SK-N-DZ (cell line): ENCODE results near the gene RBP3. TPM values are rescaled to one million over a fixed set of nuclear protein-coding genes. Genes with fewer than 3 reads are reported as not detected.

Experiments
- DNase-seq: peaks from one replicate; pipeline ENCODE4 v3.0.0-alpha.2; 2015; ENCODE audit warnings: low spot score
- polyA plus RNA-seq, 2 experiments: library from polyadenylated mRNA; depleted of rRNA; stranded (reverse); fragments of >200 nt; gene quantifications; 2 replicates each; pipeline ENCODE4 v1.2.3, GENCODE V29; 2014

The RBP3 gene
- polyA plus RNA-seq (2014; cell fraction: cytosol; rRNA removed), result not detected in 2 replicates
- not detected in 2 replicates for polyA plus RNA-seq (2014; cell fraction: nucleus; rRNA removed)

DNA sequence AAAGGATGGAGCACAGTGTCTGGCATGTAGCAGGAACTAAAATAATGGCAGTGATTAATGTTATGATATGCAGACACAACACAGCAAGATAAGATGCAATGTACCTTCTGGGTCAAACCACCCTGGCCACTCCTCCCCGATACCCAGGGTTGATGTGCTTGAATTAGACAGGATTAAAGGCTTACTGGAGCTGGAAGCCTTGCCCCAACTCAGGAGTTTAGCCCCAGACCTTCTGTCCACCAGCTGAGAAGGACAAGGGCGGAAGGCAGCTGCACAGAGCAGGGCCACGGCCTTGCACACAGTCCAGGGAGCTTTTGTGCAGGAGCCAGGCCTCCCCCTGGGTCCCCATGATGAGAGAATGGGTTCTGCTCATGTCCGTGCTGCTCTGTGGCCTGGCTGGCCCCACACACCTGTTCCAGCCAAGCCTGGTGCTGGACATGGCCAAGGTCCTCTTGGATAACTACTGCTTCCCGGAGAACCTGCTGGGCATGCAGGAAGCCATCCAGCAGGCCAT is at the start of gene RBP3:
RBP3 (plus strand) TSS at position 226 of the 514 bp plus-strand sequence; CDS start at position 348, 122 bp downstream.
- DNase-seq, result no peak

DNA sequence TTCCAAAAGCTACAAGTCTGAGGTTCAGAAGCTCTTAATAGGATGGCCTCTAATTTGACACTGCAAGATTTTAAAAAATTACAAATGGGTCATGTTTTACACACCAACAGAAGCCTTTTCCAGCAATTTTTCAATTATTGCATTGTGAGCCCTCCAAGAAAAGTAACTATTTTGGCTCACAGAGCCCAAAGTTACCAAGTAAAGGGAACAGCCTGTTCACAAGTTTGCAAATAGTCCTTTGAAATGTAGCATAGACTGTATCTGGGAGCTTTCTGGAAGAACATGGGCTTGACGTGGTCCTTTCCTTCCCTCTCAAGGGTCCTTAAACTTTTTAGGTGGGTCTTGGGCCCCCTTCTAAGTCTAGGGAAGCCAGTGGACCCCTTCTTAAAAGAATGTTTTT is 49.4 kb upstream of the RBP3 start:
- no peak for DNase-seq

DNA sequence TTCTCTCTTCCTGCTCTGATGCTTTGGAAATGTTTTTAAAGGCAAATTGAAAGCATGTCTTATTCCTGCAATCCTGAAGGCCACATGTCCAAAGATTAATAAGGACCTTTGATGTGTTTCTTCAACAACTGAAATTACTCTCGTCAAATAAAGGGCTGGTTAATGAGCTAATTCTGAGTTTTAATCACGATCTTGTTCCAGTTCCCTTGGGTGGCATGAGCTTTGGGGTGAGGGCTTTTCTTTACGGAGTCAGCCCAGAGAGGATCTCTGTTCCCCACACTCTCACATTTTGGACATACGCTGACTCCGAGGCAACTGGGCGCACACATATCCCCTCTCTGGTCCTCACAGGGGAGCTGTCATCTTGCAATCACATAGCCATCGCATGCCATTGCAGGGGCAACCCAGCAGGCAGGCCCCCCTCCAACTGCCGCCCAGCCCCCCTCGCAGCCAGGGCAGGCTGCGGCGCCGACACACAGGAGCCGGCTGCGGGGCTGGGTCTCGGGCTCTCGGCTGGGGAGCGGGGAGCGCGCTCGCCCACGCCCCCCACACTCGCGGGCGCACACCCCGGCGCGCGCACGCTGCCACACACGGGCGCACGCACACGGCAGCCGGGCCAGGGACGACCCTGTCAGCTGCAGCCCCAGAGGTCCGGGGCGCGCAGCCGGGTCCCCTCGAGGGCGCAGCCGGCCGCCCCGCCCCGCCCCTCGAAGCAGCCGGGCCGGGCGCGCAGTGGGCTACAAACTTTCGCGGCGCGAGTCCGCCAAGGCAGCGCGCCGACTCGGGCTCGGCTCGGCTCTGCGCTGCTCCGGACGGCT is 48.3 kb upstream of the RBP3 start, which contains the start of gene GDF10:
GDF10 (plus strand) TSS at position 587 of the 818 bp plus-strand sequence. CDS start 455 bp downstream, outside the sequence.
- no peak for DNase-seq

DNA sequence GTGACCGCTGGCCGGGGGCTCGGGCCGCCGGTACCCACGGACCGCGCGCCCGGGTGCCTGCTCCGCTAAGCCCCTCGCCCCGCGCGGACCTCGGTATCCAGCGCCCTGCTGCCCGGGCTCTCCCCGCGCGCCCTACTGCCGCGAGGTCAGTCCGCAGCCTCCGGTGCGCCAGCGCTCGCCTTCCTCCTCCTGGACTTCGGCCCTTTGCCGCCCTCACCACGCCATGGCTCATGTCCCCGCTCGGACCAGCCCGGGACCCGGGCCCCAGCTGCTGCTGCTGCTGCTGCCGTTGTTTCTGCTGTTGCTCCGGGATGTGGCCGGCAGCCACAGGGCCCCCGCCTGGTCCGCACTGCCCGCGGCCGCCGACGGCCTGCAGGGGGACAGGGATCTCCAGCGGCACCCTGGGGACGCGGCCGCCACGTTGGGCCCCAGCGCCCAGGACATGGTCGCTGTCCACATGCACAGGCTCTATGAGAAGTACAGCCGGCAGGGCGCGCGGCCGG is 47.7 kb upstream of the RBP3 start:
- no peak for DNase-seq

DNA sequence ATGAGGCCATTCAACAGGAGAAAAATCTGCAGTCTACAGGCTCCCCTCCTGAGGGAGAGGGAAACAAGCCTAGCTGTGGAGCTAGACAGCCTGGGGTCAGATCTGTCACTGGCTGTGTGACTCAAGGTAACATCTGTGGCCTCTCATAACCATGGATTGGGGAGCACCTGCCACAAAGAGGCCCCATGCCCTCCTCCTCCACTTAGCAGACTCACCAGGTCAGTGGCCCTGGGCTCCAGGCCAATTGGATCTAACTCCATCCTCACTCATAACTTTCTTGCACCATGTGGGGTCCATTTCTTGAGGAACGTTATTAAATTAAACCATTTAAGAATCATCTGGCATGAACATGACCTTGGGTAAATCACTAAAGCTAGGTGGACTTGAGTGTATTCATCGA is 46.3 kb upstream of the RBP3 start:
- no peak for DNase-seq

DNA sequence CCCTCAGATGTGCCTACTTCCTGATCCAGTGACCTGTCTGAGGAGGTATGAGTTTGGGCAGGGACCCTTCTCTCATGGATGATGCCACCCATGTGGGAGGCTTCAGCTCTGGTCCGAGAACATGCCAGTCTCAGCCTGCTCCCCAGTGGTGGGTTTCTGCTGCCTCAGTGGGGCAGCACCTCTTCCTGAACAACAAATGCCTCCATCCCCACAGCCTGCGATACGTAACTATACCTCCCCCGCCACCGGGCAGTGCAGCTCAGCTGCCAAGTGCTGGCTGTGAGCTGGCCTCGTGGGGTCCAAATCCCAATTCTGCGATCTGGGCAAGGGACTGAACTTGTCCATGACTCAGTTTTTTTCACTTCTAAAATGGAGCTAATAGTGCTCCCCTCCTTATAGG is 45.1 kb upstream of the RBP3 start:
- no peak for DNase-seq

DNA sequence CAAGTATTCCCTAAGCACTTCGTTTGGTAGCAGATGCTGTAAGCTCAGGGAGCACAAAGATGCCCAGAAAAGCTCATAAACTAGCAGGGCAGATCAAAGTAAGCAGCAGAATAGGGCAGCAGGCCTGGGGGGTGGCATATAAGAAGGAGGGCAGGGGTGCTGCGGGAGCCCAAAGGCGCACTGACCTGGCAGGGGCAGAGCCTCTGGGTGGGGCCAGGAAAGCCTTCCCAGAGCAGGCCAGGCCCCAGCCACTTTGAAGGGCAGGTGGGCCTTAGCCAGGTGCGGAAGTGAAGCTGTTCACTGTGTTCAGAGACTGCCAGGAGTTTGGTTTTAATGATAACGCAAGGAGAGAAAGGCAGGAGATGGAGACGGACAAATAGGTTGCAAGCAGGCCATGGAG is 44.3 kb upstream of the RBP3 start:
- no peak for DNase-seq

DNA sequence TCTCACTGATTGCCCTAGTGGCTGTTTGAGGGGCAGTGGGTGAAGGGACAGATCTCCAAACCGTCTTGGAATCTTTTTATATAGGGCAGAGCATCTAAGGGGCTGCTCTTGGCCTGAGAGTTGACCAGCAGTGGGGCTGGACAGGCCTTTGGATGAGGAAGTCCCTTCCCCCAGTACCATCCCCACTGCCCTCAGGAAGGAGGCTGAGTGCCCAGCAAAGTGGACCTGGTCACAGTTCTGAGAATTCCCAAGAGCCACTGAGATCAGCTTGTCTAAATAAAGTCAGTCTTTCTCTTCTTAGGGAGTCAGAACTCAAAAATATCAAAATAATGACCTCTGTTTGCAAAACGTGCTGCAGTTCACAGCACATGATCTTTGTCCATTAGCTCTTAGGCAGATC is 42.6 kb upstream of the RBP3 start:
- DNase-seq, result no peak

DNA sequence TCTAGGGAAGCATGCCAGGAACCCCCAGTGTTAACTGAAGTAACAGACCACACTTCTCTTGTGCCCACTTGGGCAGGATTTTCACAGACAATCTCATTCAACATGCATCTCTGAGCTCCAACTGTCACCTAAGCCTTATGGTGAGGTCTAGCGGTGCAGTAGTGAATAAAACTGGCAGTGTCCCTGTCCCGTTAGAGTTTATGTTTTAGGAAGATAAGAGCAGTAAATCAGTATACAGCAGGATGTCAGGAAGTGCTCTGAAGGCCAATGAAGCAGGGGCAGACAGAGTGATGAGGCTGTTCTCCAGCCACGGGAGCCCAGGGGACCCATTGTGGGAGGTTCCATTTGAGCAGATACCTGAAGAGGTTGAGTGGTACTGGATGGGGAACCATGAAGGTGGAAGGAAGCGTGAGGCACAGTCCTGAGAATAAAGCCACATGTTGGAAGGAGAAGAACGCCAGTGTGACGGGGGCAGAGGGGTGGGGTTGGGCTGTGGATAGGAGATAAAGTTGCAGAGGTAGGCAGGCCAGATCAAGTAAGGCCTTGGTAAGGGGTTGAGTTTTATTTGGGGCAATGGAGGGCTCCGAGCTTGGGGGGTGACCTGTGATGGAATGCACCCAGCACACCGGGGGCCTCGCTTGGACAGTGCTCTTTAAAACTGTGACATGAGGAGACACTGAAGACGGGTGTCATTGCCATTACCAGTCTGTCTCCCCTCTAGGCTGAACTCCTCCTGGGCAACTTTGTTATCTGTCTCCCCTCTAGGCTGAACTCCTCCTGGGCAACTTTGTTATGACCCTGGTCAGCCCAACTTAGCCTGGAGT is 41.6 kb upstream of the RBP3 start:
- no peak for DNase-seq

DNA sequence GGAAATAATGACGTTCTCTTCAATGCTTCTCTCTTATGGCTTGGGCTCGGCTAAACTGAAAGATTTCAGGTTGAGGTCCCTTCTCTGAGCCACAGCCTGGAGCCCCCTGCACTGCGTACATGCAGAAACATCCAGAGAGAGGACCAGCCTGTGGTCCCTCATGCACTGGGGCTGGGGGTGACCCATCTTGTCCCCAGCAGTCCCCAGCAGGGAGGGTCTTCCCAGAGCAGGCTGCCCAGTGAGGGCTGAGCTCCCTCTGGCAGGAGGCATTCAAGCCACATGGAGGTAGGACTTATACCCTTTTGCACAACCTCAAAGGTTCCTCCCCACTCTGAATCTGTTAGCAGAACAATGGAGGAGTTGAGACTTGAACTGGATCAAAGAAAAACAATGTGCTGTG is 40.8 kb upstream of the RBP3 start:
- no peak for DNase-seq

DNA sequence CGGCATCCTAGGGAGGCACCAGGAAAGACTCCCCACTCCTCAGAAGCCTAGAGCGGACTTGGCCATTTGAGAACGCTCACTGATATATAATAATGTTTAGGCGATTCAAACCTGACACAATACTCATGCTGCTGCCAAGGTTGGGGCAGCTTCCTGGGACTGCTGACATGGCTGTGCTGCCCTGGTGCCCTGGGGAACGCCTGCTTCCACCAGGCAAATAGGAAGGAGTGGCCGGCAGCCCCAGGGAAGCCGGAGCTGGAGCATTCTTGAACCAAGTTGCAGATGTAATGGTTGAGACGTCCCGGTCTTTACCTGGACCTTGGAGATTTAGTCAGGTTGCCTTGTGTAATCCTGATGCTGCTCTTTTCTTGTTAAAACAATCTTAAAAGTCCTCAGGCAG is 39.4 kb upstream of the RBP3 start:
- no peak for DNase-seq

DNA sequence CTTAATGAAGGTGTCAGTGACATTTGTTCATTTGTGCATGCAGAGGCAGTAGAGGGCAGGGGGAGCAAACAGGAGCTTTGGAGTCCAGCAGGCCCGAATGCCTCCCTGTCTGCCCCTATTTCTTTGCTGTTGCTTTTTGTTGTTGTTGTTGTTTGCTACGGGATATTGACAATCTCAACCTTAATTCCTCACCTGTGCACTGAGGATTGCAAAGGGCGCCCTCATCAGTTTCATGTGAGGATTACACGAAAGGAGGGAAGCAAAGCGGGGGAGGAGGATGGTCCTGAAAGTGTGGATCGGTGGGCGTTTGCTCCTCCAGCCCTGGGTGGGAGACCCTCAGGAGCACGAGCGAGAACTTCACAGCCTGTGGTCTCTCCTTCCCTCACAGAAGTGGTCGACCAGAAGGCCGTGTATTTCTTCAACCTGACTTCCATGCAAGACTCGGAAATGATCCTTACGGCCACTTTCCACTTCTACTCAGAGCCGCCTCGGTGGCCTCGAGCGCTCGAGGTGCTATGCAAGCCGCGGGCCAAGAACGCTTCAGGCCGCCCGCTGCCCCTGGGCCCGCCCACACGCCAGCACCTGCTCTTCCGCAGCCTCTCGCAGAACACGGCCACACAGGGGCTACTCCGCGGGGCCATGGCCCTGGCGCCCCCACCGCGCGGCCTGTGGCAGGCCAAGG is 38.6 kb upstream of the RBP3 start:
- DNase-seq, result no peak

DNA sequence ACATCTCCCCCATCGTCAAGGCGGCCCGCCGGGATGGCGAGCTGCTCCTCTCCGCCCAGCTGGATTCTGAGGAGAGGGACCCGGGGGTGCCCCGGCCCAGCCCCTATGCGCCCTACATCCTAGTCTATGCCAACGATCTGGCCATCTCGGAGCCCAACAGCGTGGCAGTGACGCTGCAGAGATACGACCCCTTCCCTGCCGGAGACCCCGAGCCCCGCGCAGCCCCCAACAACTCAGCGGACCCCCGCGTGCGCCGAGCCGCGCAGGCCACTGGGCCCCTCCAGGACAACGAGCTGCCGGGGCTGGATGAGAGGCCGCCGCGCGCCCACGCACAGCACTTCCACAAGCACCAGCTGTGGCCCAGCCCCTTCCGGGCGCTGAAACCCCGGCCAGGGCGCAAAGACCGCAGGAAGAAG is 38.1 kb upstream of the RBP3 start:
- DNase-seq, result no peak

DNA sequence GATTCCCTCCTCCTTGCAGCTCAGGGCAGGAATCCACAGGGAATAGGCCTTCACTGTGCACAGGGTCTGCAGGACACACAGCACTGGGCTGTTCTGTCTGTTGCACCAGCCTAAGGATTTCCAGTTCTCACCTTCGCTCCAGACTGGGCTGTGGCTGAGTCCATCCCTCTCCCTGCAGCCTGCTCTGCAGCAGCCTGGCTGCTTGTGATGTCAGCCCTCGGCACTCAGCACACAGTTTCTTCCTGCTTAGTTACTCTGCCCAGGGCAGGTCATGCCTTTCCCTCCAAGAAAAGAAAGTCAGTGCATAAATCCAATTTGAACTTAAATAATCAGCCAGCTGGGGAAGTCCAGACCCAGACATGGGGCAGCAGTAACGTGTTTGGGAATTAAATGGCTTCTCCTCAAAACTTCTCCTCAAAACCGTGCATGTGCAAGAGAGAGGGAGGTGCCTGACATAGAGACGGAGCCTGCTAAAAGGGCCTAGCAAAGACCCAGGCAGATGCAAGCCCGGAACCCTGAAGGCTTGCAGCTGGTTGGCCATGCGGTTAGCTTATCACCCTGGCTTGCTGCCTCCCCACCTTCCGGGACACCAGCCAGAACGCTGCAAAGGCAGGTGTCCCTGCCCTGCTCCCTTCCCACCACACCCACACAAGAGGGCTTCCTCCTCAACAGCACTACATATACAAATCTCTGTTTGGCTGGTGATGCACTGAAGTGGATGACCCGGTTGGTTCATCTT is 36.8 kb upstream of the RBP3 start:
- no peak for DNase-seq

DNA sequence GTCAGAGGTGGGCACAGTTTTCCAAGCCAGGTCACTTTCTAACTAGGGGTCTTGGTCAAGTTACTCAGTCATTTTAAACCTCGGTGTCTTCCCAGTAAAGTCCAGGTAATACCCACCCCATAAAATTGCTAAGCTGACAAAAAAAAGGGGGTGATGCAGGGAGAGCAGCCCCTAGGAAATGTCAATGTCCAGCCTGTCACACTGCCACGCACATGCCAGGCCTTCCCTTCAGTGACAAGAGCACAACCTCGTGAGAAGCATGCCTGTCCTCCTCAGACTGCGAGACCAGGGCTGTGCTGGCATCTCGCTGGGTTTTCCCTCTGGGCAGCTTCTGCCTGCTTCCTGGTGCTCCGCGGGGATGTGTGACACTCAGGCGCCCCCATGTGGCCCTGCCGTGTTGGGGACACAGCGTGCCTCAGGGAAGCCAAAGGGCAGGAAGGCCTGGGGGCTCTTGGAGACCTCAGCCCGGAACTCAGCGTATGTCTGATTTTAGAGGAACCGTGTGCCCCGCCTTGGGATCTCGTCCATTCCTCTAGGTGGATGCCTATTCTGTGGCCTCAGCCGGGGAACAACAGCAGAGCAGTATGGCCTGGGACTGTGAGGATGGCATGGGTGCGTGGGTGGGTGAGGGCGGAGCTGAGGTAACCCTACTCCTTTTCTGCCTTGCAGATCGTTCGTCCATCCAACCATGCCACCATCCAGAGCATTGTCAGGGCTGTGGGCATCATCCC is 36.1 kb upstream of the RBP3 start:
- peak; percentile 56 for DNase-seq

DNA sequence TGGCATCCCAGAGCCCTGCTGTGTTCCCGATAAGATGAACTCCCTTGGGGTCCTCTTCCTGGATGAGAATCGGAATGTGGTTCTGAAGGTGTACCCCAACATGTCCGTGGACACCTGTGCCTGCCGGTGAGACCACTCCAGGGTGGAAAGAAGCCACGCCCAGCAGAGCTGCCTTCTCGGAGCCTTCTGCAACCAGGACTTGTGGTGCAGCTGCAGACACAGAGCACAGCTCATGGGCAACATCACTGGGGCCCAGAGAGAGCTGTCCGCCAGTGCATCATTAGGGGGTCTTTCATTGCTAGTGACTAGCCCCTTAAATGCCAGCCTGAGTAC is 35.5 kb upstream of the RBP3 start:
- no peak for DNase-seq

DNA sequence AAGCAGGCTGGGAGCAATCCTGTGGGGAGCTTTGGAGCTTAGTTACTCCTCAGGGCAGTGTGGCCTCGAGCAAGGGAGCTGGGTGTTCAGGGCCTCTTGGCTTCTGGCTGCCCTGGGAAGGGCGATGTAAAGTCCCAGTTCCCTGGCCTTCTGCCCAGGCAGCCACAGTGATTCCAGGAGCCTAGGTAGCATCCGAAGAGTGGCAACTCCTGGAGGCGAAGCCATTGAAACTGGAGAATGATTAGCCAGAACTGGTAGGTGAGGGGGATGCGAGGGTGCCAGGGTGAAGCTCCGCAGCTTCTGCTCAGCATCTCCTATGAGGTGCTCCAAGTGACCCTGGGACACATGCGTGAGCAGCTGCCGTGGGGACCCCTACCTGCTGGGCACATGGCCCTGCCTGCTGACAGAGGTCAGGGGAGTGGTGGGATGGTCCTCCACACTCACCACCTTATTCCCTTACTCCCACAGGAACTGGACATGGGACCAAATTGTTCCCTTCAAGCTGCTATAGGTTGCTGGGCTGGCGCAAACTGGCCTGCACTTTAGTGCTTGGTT is 33.7 kb upstream of the RBP3 start:
- no peak for DNase-seq

DNA sequence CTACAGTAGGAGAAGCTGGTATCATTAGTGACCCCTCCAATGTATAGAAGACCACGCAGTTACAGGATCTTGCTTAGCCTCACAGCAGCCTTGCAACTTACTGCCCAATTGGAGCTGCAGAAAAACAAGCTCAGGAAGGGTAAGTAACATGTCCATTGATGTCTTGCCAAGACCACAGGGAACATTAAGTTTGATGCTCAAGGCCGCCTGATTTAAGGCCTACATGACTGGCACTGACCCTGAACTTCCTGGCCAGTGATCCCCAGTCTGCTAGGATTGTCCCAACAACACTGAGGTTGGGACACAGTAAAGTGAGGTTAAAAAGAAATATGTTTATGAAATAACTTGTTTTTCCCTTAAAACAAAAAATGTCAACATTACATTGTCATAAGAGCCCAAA is 32.7 kb upstream of the RBP3 start:
- DNase-seq, result no peak

DNA sequence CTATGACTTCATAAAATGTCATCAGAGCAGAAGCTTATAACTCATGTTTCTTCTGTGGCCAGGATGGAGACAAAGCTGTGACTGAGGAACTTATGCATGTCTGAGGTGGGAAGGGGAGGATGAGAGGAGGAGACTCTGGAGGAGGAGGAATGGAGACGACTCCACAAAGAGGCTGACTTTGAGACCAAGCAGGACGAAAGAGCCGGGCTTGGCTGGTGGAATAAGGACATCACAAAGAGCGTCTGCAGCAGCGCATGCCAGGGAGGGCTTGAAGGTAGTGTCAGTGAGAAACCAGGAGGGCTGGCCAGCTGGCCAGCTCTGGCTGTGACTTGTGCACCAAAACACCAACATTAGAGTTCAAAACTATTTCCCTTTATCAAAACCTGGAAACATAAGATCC is 32.0 kb upstream of the RBP3 start:
- no peak for DNase-seq

DNA sequence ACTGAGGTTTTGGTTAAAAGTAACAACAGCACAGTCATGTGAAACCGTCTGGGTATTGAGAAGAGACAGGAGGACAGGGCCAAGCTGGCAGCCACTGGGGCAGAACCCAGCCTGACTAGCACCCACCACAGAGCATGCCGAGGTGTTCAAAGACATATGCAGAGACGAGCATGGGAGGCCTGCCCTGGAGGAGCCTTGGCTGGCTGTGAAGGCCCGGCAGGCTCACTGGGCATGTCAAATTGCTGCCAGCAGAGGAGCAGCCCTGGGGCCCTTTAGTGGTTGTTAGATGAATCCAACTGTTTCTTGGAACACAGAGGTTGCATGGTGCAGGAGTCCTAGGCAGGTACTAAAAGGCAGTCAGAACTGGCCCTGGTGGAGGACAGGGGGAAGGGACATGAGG is 30.9 kb upstream of the RBP3 start:
- no peak for DNase-seq
